Upper lobe of left lung (tissue), 4 donors: Measurements from ENCODE around the gene ERG.

Source experiments
- EP300 ChIP-seq, 4 donors: sonication (generic); formaldehyde crosslinking; IDR thresholded peaks; one replicate each; pipeline ENCODE4 v1.5.1; 2017; ENCODE audit warnings: antibody characterized with exemption in 4 of 4, control low read depth in 2 of 4
- POLR2A ChIP-seq, 4 donors: fragments of 450-650 bp; IDR thresholded peaks; one replicate each; pipeline ENCODE4 v1.5.1; 2016 to 2017; ENCODE audit warnings: antibody characterized with exemption in 4 of 4, mild to moderate bottlenecking in 2 of 4
- POLR2AphosphoS5 ChIP-seq, 2 donors: sonication (generic); formaldehyde crosslinking; IDR thresholded peaks; one replicate each; pipeline ENCODE4 v1.5.1; 2017; ENCODE audit warnings: antibody characterized with exemption in 2 of 2
- TF ChIP-seq, protein P1 (sequence below), 6 experiments: fragments of 450-650 bp in 4 of 6; fragments of 200-600 bp in 2 of 6; sonication (generic) in 2 of 6; IDR thresholded peaks; one replicate each; pipeline ENCODE4 v1.5.1; 2016 to 2019; ENCODE audit warnings: antibody characterized with exemption in 6 of 6

DNA sequence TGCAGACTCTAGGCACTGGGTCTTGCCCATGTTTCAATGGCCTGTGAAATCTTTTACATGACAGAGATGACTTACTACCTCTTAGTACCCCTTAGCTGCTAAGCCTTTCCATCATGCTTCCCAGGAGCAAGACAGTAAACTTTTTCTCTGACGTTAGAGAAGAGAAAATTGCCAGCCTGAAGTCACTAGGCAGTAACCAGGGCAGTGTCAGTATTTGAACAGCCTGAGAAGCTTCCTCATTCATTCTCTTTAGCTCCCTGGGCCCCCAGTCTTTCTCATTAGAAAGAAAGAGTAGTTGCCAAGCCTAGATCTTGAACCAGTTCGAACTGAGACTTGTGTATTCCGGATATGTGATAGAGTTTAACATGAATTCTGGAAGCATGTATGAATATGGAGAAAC is 99.2 kb downstream of the ERG start:
- no peak for TF ChIP-seq EP300 (IDR thresholded peaks at IDR 0.05)
- TF ChIP-seq, protein P1, sequence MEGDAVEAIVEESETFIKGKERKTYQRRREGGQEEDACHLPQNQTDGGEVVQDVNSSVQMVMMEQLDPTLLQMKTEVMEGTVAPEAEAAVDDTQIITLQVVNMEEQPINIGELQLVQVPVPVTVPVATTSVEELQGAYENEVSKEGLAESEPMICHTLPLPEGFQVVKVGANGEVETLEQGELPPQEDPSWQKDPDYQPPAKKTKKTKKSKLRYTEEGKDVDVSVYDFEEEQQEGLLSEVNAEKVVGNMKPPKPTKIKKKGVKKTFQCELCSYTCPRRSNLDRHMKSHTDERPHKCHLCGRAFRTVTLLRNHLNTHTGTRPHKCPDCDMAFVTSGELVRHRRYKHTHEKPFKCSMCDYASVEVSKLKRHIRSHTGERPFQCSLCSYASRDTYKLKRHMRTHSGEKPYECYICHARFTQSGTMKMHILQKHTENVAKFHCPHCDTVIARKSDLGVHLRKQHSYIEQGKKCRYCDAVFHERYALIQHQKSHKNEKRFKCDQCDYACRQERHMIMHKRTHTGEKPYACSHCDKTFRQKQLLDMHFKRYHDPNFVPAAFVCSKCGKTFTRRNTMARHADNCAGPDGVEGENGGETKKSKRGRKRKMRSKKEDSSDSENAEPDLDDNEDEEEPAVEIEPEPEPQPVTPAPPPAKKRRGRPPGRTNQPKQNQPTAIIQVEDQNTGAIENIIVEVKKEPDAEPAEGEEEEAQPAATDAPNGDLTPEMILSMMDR (IDR thresholded peaks at IDR 0.05): no peak
- TF ChIP-seq POLR2A (IDR thresholded peaks at IDR 0.05): no peak
- TF ChIP-seq POLR2AphosphoS5 (IDR thresholded peaks at IDR 0.05): no peak
